NT2/D1 (cell line): ENCODE data around the gene AFF3.

Source experiments
- SUZ12 ChIP-seq: IDR thresholded peaks from 2 replicates; pipeline ENCODE4 v1.6.1; 2011; ENCODE audit not compliant: insufficient read length, insufficient read depth; ENCODE audit errors: extremely low read depth
- YY1 ChIP-seq: IDR thresholded peaks from 2 replicates; pipeline ENCODE4 v1.6.1; 2011; ENCODE audit not compliant: insufficient read length, insufficient read depth
- ZNF274 ChIP-seq: IDR thresholded peaks from 2 replicates; pipeline ENCODE4 v1.6.1; 2011; ENCODE audit warnings: mild to moderate bottlenecking, low read depth, low read length

GRCh38 chr2:99734236-99734635, 408.2 kb downstream of the AFF3 start:
- TF ChIP-seq ZNF274 (no peak), YY1 (no peak), SUZ12 (no peak)
